Measurements from ENCODE around the gene WDR1.

Gene WDR1, protein sequence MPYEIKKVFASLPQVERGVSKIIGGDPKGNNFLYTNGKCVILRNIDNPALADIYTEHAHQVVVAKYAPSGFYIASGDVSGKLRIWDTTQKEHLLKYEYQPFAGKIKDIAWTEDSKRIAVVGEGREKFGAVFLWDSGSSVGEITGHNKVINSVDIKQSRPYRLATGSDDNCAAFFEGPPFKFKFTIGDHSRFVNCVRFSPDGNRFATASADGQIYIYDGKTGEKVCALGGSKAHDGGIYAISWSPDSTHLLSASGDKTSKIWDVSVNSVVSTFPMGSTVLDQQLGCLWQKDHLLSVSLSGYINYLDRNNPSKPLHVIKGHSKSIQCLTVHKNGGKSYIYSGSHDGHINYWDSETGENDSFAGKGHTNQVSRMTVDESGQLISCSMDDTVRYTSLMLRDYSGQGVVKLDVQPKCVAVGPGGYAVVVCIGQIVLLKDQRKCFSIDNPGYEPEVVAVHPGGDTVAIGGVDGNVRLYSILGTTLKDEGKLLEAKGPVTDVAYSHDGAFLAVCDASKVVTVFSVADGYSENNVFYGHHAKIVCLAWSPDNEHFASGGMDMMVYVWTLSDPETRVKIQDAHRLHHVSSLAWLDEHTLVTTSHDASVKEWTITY

DNA sequence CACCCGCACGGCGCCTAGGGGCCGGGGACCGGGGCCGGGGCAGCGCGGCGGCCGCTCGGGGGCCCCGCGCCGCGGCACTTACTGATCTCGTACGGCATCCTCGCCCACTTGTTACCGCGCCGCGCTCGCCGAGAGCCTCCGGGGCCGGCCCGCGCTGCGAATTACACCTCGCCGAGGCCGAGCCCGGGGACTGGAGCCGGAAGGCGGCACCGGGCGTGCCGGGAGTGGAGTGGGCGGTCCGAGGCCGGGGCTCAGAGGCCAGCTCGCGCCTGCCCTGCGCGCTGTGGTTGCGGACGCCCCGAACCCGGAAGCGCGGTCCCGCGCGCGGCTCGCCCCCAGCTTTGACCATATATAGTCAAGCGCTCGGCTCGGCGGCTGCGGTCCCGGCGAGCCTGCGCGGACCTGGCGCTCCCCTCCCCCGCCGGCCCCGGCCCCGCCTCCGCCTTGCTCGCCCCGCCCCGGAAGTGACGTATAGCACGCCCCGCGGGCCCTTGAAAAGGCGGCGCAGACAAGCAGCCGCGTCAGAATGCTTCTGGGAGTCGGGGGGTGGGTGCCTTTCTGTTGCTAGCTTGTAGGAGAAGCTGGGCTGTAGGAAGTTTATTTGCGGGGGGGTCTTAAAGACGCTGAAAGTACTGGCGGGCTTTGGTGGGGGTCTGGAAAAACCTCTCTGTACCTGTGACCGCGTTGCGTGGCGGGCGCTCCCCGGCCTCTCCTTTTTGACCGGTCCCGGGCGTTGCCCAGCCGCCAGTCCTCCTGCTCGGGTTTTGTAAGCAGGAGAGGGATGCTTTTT is at the start of gene WDR1:
Gene WDR1, minus strand, starts transcription at position 231 of the 790 bp plus-strand sequence. Its CDS starts 133 bp downstream, at position 98.
- peak; percentile 81 to 95 for DNase-seq (ENCODE audit: low read depth in 1 of 2, low spot score in 1 of 2)

DNA sequence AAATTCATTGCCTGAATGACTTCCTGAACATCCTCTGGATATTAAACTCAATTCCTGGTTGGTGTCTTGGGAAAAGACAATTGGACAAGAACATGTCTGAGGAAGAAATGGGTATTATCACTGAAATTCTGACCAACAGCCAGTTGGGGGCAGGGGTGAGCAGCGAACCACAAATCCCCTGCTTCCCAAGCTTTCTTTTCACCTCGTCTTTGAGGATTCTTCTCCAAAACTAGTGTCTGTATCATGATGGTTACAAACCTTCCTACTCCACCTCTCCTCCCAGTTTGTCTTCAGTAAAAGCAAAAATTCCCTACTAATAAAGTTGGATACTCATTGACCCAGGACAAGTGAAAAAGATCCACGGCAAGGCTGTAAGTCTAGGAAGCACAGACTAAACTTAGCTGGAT is 48.3 kb upstream of the WDR1 start:
- no peak for DNase-seq (ENCODE audit: low read depth in 1 of 2, low spot score in 1 of 2)

DNA sequence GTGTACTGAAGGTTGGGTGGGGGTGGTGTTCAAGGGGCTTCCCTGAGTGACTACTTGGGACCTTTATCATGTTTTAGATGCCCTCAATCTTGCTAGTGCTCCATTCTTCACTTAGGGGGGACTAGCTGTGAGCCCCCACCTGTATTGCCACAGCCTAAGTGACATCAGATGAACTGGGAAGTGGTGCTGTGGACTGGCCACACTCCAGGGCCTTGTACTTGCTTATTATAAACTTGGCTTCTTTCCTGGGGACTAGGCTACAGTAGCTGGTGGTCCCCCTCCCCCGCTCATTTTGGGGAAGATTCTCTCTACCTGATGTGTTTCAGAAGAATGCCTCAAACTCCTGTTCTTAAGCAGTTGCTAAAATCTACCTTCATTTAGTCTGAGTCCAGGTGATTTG is 46.7 kb upstream of the WDR1 start:
- DNase-seq (ENCODE audit: low read depth in 1 of 2, low spot score in 1 of 2) = no peak

DNA sequence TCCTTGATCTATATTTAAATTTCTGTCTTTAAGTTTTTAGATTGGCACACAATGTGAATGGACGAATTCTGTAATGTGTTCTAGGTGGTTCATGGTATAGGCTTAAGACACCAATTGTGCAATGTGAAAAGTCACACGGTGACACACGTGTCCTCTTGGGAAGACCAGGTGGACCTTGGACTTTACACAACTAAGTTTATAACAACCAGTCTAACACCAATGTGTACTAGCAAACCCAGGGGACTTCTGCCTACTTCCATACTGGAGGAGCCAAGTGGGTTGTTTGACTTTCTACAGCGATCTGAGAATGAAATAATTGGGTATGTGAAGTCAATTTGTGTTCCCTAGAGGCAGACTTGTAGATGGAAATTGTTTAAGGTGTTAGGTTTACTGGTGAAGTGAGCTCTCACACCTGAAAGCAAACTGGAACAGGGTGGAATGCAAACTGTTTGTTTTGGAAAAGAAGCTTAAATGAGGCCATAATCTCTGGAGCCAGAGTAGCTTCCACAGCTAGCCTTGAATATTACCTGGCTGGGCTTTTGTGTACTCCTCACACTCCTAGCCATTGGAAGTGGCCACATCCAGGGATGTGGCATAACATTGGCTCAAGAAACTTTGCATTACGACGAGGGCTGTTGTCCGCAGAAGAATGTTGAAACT is 45.9 kb upstream of the WDR1 start:
- no peak for DNase-seq (ENCODE audit: low read depth in 1 of 2, low spot score in 1 of 2)

DNA sequence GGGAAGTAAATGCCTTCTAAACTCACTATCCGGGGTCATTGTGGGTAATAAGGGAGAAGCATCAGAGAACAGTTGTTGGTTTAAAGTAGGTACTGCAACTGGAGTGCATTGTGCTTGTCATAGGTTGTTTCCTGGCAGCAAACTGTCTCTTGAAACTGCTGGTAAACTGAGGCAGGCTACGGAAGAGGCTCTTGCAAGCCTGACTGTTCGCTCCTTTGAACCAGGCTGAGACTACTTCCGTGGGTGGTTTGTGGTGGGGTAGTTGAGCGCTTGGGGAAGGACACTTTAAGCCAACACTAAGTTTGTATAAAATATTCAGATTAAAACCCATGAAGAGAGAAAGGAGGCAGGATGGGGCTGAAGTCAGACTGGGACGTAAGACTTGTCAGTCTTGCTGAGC is 45.2 kb upstream of the WDR1 start:
- DNase-seq (ENCODE audit: low read depth in 1 of 2, low spot score in 1 of 2) = no peak

DNA sequence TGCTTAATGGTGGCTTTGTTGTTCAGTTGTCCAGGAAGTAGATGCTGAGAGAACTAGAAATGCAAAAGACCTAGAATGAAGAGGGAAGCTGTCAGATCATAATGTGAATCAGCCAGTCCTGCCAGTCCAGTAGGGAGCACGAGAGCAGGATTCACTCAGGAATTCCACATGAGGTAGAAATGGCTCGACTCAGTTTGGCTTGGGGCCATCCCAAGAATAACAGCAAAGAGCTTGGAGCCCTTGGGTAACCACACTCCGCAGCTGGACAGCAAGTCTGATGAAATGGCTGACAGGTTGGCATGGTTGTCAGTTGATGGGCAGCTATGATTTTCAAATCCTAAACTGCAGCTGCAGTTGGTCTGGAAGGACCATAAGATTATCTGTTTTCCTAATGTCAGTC is 44.5 kb upstream of the WDR1 start:
- no peak for DNase-seq (ENCODE audit: low read depth in 1 of 2, low spot score in 1 of 2)

DNA sequence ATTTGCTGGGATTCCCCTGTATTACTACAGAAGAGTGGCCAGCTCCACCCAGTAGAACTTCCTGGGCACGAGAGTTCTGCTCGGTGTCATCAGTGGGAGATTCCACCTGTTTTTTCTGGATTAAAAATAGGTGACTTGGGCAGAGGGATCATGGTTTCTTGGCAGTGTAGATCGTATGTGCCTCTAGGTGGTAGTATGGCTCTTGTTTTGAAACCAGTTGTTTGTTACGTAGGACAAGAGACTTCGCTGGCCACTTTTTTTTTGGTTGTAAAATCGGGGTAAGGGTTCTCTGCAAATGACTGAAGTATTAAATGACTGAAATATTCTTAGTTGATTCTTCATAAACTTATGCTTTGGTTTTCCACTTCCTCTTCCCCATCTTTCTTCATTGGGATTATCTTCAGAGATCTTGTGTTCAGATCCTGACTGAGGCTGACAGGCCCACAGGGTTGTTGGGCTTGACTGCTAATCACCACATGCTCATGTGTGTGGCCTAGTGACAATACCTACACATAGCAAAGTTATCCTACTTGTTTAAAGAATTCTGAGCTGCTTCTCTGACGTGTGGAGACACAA is 43.8 kb upstream of the WDR1 start:
- no peak for DNase-seq (ENCODE audit: low read depth in 1 of 2, low spot score in 1 of 2)

DNA sequence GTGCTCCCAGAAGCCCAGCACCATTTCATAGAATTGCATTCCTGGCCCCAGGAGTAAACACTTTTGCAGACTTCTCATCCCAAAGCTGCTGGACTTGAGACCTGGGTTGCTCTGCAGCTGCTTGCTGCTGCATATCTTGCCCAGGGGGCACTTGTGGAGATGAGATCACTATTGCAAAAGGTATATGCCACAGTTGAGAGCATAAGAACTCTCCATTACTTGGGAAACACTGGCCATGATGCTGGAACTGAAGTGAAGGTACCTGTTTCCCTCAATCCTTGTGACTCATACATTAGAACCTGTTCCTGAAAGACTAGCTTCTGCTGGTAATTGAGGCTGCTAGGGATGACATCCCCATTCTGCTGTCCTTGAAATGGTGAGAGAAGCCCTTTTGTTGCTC is 43.1 kb upstream of the WDR1 start:
- no peak for DNase-seq (ENCODE audit: low read depth in 1 of 2, low spot score in 1 of 2)

DNA sequence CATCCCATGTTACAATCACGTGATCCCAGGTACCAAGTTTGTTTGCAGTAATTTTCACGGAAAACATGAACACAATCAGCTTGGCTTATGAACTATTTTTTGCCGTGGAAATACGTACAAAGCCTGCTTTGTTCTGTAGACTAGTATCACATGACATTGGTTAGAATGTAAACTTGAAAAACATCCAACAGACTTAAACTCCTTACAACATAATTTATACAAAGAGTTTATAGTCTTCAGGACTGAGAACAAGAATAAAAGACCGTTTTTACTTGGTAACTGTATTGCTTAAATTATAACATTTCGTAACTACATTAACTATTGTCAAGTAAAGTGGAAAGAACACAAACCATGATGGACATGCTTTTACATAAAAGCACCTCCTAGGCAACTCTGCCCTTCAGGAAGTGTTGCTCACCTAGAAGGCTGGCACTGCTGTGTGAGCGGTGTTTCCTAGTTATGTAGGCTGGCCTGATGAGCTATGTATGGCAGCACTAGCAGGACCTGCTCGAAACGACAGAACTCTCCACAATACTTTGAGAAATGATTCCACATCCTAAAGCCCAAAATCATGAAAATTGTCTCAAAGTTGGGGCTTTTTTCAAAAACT is 41.8 kb upstream of the WDR1 start:
- DNase-seq (ENCODE audit: low read depth in 1 of 2, low spot score in 1 of 2) = no peak

DNA sequence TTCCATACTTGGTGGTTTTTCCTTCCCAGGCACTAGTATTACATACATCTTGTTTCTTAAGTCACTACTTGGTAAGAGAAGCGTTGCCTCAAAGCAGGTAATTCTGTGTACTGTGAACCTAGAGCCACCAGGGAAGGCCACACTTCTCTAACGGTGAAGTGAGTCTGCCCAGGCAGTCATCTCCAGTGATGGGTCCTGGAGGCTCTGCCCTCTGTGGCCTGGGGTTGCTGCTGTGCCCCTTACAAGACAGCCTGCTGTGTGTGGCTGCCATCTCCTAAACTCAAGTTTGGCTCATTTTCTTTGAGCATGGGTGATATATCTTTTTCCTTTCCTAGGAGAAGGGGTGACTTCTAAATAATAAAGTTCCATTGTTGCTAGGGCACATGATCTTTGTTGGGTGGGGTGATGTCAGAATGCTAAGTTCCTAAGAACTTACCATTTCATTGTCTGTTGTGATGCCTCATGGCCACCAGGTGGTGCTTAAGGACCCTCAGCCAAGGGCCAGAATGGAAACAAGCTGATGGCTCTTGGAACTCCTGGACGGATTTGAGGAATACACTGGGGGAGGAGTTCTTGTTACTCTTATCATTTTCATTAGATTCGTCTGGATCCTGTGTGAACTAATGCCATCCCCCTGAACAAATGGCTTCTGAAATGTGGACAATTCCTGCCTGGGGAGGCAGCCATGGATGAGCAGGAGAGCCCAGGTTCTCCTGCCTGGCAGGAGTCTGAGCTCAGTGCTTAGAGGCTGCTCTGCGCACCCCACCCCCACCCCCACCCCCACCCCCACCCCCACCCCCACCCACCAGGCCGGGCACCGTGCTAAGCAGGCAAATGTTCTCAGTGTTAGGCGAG is 41.1 kb upstream of the WDR1 start:
- DNase-seq (ENCODE audit: low read depth in 1 of 2, low spot score in 1 of 2) = no peak

DNA sequence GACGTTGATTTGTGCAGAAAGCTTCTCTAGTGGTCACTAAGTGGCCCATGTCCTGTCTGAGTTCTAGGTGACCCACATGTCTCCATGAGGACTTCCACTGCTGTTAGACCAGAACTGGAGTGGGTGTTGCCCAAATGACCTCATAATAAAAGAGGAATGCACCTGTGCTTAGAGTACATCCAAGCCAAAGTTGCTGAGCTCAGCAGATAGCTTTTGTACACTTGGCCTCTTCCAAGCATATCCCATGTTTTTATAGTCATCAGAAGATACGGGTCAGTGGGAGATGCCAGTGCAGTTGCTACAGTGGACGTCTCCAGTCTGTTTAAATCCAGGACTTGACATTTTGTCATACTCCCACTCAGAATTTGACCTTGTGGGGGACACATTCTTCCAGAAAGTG is 37.6 kb upstream of the WDR1 start:
- no peak for DNase-seq (ENCODE audit: low read depth in 1 of 2, low spot score in 1 of 2)

DNA sequence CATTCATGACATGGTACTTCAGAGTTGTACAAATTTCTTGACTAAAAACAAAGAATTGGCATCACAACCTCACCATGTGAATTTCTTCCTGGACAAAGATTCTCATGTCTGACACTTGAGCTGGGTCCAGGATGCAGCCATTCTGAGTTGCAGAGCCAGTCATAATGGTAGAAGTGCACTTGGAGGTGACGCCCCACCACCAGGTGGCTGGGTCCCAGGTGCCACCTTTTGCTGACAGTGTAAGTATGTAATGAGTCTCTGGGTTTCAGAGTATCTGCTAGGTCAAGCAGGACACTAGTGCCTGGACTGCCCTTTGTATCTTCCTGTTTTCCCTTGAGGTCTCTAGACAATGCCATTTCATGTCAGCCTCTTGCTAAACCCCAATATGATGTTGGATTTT is 36.6 kb upstream of the WDR1 start:
- no peak for DNase-seq (ENCODE audit: low read depth in 1 of 2, low spot score in 1 of 2)

DNA sequence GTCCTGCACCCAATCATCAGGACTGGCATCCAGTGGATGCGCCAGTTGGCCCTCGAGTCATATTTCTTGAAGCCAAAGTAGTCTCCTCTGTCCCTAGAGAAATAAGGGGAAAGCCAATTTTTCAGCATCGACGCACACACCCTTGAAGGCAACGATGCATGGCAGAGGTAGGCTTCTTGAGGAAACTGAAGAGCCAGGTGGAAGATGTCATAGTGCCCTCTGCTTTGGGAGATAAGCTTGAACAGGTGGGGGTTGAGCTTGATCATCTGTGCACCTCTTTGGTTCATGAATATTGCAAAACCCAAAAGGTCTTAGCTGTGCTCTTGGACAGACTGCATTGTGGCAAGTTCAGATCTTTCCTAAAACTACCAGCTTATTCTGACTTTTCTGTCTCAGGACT is 34.6 kb upstream of the WDR1 start:
- DNase-seq (ENCODE audit: low read depth in 1 of 2, low spot score in 1 of 2) = no peak

DNA sequence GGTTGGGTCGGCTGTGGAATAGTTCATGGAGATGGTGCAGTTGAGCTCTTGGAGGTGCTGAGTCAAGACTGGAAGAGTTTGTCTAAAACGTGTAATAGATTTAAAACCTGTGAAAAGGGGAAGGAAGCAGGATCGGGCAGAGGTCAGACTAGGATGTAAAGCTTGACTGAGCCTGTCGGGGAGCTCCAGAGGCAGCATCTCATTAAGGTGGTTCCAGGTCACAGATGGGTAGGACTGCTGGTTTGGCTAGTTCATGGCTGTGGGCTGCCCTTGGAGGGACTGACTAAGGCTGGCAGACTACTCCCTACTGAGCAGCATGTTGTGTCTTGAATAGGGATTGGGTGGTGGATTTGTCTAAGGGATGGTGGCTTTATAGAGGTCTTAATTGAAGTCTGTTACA is 28.4 kb upstream of the WDR1 start:
- no peak for DNase-seq (ENCODE audit: low read depth in 1 of 2, low spot score in 1 of 2)

DNA sequence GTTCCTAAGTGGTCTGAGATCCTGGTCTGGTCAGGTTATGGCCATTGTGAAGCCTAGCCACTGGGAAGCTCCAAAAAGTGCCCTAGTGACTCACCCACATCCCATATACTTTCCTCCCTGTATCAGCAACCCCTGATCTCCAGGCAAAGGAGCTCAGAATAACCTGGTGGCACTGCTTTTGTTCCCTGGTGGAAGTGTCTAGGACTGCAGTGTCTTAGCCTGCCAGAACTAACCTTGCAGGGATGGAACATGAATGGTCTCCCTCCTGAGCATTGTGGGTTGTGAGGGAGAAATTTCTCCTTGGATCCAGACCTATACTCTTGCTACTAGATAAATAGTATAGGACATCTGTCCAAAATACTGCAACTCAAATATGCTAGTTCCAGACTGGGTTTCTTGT is 27.9 kb upstream of the WDR1 start:
- no peak for DNase-seq (ENCODE audit: low read depth in 1 of 2, low spot score in 1 of 2)

DNA sequence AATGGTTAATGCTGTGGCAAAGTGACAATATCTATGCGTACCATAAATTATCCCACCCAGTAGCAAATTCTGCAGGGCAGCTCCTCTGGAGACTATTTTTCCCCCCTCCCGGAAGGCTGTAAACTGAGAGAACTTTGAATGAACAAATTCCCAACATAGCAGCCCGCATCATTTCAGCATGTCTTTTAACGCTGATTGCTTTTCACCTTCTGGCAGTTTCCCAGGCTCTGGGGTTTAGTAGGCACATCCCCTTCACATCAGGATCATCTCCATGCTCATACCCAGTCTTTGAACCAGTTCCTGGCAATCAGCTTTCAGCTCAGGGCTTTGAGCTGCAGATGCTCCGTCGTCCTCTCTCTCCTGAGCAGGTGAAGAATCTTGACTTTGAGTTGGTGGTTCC is 26.6 kb upstream of the WDR1 start:
- no peak for DNase-seq (ENCODE audit: low read depth in 1 of 2, low spot score in 1 of 2)

DNA sequence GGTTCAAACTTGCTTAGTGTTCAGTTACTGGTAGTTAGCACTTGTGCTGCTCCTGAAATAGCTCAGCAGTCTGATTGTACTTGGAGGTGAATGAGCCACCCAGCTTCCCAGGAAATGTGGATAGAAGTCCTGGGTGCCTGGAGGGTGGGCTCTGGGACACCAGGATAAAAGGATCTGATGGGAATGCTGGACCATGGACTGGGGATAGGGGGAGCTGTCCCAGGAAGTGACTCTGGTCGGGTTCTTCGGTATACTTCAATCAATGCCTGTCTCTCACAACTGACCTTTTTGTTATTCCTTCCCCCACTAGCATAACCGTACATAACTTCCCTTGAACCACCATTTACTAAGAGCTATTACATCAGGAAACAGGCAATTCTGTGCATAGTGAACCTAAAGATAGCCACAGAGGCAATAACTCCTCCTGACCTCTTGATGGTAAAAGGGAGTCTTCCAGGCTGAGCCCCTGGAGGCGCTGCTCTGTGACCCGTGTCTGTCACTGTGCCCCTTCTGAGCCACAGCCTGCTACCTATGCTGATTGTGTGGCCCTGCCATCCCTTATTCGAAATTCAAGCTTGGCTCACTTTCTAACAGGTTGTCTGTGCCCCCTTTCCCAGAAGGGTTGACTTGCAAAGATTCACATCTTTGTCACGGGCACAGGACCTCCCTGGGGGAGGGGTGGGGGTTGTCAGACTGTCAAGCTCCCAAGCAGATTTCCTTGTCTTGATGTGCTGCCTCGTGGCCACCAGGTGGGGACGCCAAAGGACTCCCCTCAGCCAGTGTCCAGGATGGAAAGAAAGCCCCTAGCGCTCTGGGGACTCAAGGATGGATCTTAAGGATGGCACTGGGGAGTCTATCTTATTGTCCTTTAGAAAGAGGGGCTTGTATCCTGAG is 24.5 kb upstream of the WDR1 start:
- no peak for DNase-seq (ENCODE audit: low read depth in 1 of 2, low spot score in 1 of 2)

DNA sequence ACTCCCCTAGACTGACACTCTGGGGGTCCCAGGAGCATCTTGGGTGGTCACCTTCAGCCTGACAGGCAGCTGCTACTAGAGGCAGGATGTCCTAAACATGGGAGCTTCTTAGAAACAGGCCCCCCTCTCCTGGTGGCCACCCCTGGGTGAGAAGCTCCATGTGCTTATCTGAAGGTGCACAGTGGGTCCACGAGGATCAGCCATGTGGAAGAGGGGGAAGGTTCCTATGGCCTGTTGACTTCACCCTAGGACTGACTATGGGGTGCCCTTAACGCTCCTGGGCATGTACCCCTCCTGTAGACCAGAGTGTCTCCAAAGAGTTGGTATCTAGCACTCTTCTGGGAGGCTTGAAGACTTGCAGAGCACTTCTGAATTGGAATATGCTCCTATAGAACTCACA is 22.9 kb upstream of the WDR1 start:
- DNase-seq (ENCODE audit: low read depth in 1 of 2, low spot score in 1 of 2) = no peak

DNA sequence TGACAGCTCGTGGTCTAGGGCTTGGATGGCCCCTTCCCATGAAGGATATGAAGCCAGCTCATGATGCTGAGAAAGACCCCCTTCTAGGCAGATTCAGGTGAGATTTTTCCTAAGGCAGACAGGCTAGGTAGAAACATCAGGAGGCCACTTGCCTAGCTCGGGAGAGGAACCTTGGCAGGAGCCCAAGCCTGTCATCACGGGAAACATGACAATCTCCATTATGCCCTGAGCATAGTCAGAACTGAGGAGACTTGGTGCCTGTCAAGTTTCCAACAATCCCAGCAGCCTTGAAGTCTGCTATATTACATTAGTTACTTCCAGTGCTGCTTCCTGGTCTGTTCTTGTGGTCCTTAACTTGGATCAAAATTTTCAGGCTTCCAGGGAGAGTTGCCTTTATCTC is 18.7 kb upstream of the WDR1 start:
- DNase-seq (ENCODE audit: low read depth in 1 of 2, low spot score in 1 of 2) = no peak

Data from stimulated activated CD4-positive, alpha-beta T cell treated with anti-CD3 and anti-CD28 coated beads, Interleukin-15, amount 100 ng/mL, for 1 hour (primary cell).